ENCODE results near the gene ATG16L1. TPM values are rescaled to one million over a fixed set of nuclear protein-coding genes. Genes with fewer than 3 reads are reported as not detected.

Gene ATG16L1
- 21.2 TPM for polyA plus RNA-seq (2013, experiment 1 of 4)
- 21.6 TPM for polyA plus RNA-seq (2013, experiment 2 of 4)
- 16.7 TPM for polyA plus RNA-seq (2013, experiment 3 of 4)
- 16.4 TPM for polyA plus RNA-seq (2013, experiment 4 of 4)

- Histone ChIP-seq H3K36me3 (ENCODE audit: control insufficient read depth, insufficient read depth, low read length) (no peaks in the 10 kb centered on the region), H3K27ac (ENCODE audit: insufficient read depth, low read depth, low read length, poor library complexity, severe bottlenecking) (peak within 1 kb of the TSS; percentile 69), H3K9me3 (ENCODE audit: control insufficient read depth, low read length) (peaks cover 3% of the 10 kb centered on the region), H3K4me1 (ENCODE audit: control insufficient read depth, insufficient read depth, low read length) (no peaks in the 10 kb centered on the region), H3K4me3 (ENCODE audit: insufficient read depth, low read depth, low read length) (peak within 1 kb of the TSS; percentile 94), H3K27me3 (ENCODE audit: control insufficient read depth, insufficient read depth, low read length, poor library complexity, severe bottlenecking) (no peaks in the 10 kb centered on the region)
- WGBS, 2 experiments = 1% methylated on average over 74 to 75 of the region's 75 CpGs
Measured at GRCh38 chr2:233251306-233252116, at the start of gene ATG16L1. Gene ATG16L1, plus strand, starts transcription at chr2:233251673. Its CDS starts 155 bp downstream, at chr2:233251828.

- WGBS, 2 experiments = 91 to 94% methylated on average over 5 of the region's 5 CpGs
- no peaks in the 10 kb centered on the region for H3K4me1 ChIP-seq (ENCODE audit: control insufficient read depth, insufficient read depth, low read length)
- no peak overlapping the region for H3K27ac ChIP-seq (ENCODE audit: insufficient read depth, low read depth, low read length, poor library complexity, severe bottlenecking)
- no peaks in the 10 kb centered on the region for H3K27me3 ChIP-seq (ENCODE audit: control insufficient read depth, insufficient read depth, low read length, poor library complexity, severe bottlenecking)
- H3K4me3 ChIP-seq (ENCODE audit: insufficient read depth, low read depth, low read length) = no peak overlapping the region
- no peaks in the 10 kb centered on the region for H3K9me3 ChIP-seq (ENCODE audit: control insufficient read depth, low read length)
- no peaks in the 10 kb centered on the region for H3K36me3 ChIP-seq (ENCODE audit: control insufficient read depth, insufficient read depth, low read length)
Measured at GRCh38 chr2:233202531-233202944, 48.9 kb upstream of the ATG16L1 start.

- Histone ChIP-seq H3K4me3 (ENCODE audit: insufficient read depth, low read depth, low read length) (no peak overlapping the region), H3K4me1 (ENCODE audit: control insufficient read depth, insufficient read depth, low read length) (no peaks in the 10 kb centered on the region), H3K9me3 (ENCODE audit: control insufficient read depth, low read length) (no peaks in the 10 kb centered on the region), H3K27me3 (ENCODE audit: control insufficient read depth, insufficient read depth, low read length, poor library complexity, severe bottlenecking) (no peaks in the 10 kb centered on the region), H3K27ac (ENCODE audit: insufficient read depth, low read depth, low read length, poor library complexity, severe bottlenecking) (no peak overlapping the region), H3K36me3 (ENCODE audit: control insufficient read depth, insufficient read depth, low read length) (no peaks in the 10 kb centered on the region)
- WGBS, 2 experiments = 95 to 97% methylated on average over 5 of the region's 5 CpGs
Measured at GRCh38 chr2:233203060-233203459, 48.4 kb upstream of the ATG16L1 start.

- no peaks in the 10 kb centered on the region for H3K9me3 ChIP-seq (ENCODE audit: control insufficient read depth, low read length)
- H3K27ac ChIP-seq (ENCODE audit: insufficient read depth, low read depth, low read length, poor library complexity, severe bottlenecking) = no peak overlapping the region
- 96 to 97% methylated on average over 50 of the region's 50 CpGs for WGBS, 2 experiments
- H3K4me3 ChIP-seq (ENCODE audit: insufficient read depth, low read depth, low read length) = no peak overlapping the region
- H3K4me1 ChIP-seq (ENCODE audit: control insufficient read depth, insufficient read depth, low read length) = peaks cover 4% of the 10 kb centered on the region
- H3K27me3 ChIP-seq (ENCODE audit: control insufficient read depth, insufficient read depth, low read length, poor library complexity, severe bottlenecking) = no peaks in the 10 kb centered on the region
- no peaks in the 10 kb centered on the region for H3K36me3 ChIP-seq (ENCODE audit: control insufficient read depth, insufficient read depth, low read length)
Measured at GRCh38 chr2:233204286-233204936, 47.1 kb upstream of the ATG16L1 start.

- WGBS, 2 experiments = 73 to 80% methylated on average over 10 of the region's 10 CpGs
Measured at GRCh38 chr2:233208382-233209116, 42.9 kb upstream of the ATG16L1 start.

GRCh38 chr2:233209117-233209532, 42.3 kb upstream of the ATG16L1 start:
- WGBS, 2 experiments = 54 to 64% methylated on average over 4 of the region's 4 CpGs
- Histone ChIP-seq H3K27ac (ENCODE audit: insufficient read depth, low read depth, low read length, poor library complexity, severe bottlenecking) (no peak overlapping the region), H3K36me3 (ENCODE audit: control insufficient read depth, insufficient read depth, low read length) (no peaks in the 10 kb centered on the region), H3K4me3 (ENCODE audit: insufficient read depth, low read depth, low read length) (no peak overlapping the region), H3K9me3 (ENCODE audit: control insufficient read depth, low read length) (no peaks in the 10 kb centered on the region), H3K27me3 (ENCODE audit: control insufficient read depth, insufficient read depth, low read length, poor library complexity, severe bottlenecking) (no peaks in the 10 kb centered on the region), H3K4me1 (ENCODE audit: control insufficient read depth, insufficient read depth, low read length) (peaks cover 8% of the 10 kb centered on the region)

More at GRCh38 chr2:233208382-233209116, 42.9 kb upstream of the ATG16L1 start:
- Histone ChIP-seq H3K27ac (ENCODE audit: insufficient read depth, low read depth, low read length, poor library complexity, severe bottlenecking) (no peak overlapping the region), H3K4me1 (ENCODE audit: control insufficient read depth, insufficient read depth, low read length) (peaks cover 8% of the 10 kb centered on the region), H3K9me3 (ENCODE audit: control insufficient read depth, low read length) (no peaks in the 10 kb centered on the region), H3K36me3 (ENCODE audit: control insufficient read depth, insufficient read depth, low read length) (no peaks in the 10 kb centered on the region), H3K27me3 (ENCODE audit: control insufficient read depth, insufficient read depth, low read length, poor library complexity, severe bottlenecking) (no peaks in the 10 kb centered on the region), H3K4me3 (ENCODE audit: insufficient read depth, low read depth, low read length) (no peak overlapping the region)

- H3K9me3 ChIP-seq (ENCODE audit: control insufficient read depth, low read length) = no peaks in the 10 kb centered on the region
- H3K4me1 ChIP-seq (ENCODE audit: control insufficient read depth, insufficient read depth, low read length) = peaks cover 8% of the 10 kb centered on the region
- no peak overlapping the region for H3K4me3 ChIP-seq (ENCODE audit: insufficient read depth, low read depth, low read length)
- H3K27ac ChIP-seq (ENCODE audit: insufficient read depth, low read depth, low read length, poor library complexity, severe bottlenecking) = no peak overlapping the region
- WGBS, 2 experiments = 10% methylated on average over 8 to 9 of the region's 10 CpGs
- H3K27me3 ChIP-seq (ENCODE audit: control insufficient read depth, insufficient read depth, low read length, poor library complexity, severe bottlenecking) = no peaks in the 10 kb centered on the region
- no peaks in the 10 kb centered on the region for H3K36me3 ChIP-seq (ENCODE audit: control insufficient read depth, insufficient read depth, low read length)
Measured at GRCh38 chr2:233209533-233210171, 41.8 kb upstream of the ATG16L1 start.

- Histone ChIP-seq H3K27me3 (ENCODE audit: control insufficient read depth, insufficient read depth, low read length, poor library complexity, severe bottlenecking) (no peaks in the 10 kb centered on the region), H3K36me3 (ENCODE audit: control insufficient read depth, insufficient read depth, low read length) (no peaks in the 10 kb centered on the region), H3K9me3 (ENCODE audit: control insufficient read depth, low read length) (no peaks in the 10 kb centered on the region), H3K4me3 (ENCODE audit: insufficient read depth, low read depth, low read length) (no peak overlapping the region), H3K4me1 (ENCODE audit: control insufficient read depth, insufficient read depth, low read length) (peaks cover 8% of the 10 kb centered on the region), H3K27ac (ENCODE audit: insufficient read depth, low read depth, low read length, poor library complexity, severe bottlenecking) (no peak overlapping the region)
- 84 to 85% methylated on average over 8 of the region's 8 CpGs for WGBS, 2 experiments
Measured at GRCh38 chr2:233210281-233210680, 41.2 kb upstream of the ATG16L1 start.

- peaks cover 8% of the 10 kb centered on the region for H3K4me1 ChIP-seq (ENCODE audit: control insufficient read depth, insufficient read depth, low read length)
- no peak overlapping the region for H3K4me3 ChIP-seq (ENCODE audit: insufficient read depth, low read depth, low read length)
- H3K9me3 ChIP-seq (ENCODE audit: control insufficient read depth, low read length) = no peaks in the 10 kb centered on the region
- H3K27ac ChIP-seq (ENCODE audit: insufficient read depth, low read depth, low read length, poor library complexity, severe bottlenecking) = no peak overlapping the region
- H3K36me3 ChIP-seq (ENCODE audit: control insufficient read depth, insufficient read depth, low read length) = no peaks in the 10 kb centered on the region
- no peaks in the 10 kb centered on the region for H3K27me3 ChIP-seq (ENCODE audit: control insufficient read depth, insufficient read depth, low read length, poor library complexity, severe bottlenecking)
- WGBS, 2 experiments = 76 to 79% methylated on average over 18 of the region's 18 CpGs
Measured at GRCh38 chr2:233210843-233211547, 40.5 kb upstream of the ATG16L1 start.
